OCI-M1 (cell line): Measurements from ENCODE around the gene DHDH.
"Not testable (repeated sequence)": the region's sequence is repeated elsewhere in the genome, so short reads cannot be mapped to it uniquely, and the experiment has no call there.

ENCODE experiments used
- DNase-seq: peaks from one replicate; lab custom pipeline; 2025; lab: John Stamatoyannopoulos, UW

The DHDH gene

DNA sequence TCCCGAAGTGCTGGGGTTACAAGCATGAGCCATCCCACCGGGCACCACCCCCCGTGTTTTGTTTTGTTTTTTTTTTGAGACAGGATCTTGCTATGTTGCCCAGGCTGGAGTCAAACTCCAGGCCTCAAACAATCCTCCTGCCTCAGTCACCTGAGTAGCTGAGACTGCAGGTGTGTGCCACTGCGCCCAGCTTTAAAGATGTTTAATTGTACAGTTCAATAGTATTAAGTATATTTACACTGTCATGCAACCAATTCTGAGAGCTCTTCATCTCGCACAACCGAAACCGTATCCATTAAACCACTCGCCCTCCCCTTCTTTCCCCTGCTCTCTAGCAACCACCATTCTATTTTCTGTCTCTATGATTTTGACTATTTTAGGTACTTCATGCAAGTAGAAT, 17.7 kb upstream of the DHDH start:
- no peak for DNase-seq

DNA sequence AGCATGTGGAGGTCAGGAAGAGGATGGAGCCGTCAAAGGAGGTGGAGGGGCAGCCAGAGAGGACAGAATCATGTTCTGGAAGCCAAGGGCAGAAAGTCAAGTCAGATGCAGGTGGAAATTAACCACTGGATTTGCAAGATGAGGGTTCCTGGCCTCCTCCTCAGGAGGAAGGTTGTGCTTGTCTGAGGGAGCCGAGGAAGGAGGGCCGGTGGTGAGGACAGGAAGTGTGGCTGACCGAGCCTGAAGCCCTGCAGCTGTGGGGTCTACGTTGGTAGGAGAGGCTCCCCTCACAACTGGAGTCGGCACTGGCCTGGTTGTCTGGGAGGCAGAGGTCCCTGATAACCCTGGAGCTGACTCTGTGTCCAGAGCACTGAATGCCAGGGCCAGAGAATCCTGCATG, 15.4 kb upstream of the DHDH start:
- no peak for DNase-seq

DNA sequence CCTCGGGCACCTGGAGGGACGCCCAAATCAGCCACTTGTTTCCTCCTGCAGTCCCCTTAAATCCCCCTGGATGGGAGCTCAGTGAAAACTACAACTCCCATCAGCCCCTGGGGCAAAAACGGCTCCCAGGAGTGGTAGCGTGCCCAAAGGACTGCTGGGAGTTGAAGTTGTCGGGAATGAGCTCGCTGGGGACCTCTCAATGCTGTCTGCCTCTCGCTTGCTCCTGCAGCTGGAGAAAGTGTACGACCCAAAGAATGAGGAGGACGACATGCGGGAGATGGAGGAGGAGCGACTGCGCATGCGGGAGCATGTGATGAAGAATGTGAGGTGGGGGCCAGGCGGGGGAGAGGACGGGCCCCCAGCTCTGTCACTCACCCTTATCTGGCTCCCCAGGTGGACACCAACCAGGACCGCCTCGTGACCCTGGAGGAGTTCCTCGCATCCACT, 14.7 kb upstream of the DHDH start:
- DNase-seq = peak; percentile 8

DNA sequence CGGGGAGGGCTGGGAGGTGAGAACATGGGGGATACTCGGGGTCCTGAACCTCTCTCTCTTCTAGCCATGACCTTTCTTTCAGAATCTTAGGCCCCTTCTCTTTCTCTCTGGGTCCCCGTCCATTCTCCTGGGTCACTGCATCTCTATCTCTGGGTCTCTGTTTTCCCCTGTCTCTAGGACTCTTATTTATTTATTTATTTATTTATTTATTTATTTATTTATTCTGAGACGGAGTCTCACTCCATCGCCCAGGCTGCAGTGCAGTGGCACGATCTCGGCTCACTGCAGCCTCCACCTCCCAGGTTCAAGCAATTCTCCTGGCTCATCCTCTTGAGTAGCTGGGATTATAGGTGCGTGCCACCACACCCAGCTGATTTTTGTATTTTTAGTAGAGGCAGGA, 14.2 kb upstream of the DHDH start:
- DNase-seq = not testable (repeated sequence)

DNA sequence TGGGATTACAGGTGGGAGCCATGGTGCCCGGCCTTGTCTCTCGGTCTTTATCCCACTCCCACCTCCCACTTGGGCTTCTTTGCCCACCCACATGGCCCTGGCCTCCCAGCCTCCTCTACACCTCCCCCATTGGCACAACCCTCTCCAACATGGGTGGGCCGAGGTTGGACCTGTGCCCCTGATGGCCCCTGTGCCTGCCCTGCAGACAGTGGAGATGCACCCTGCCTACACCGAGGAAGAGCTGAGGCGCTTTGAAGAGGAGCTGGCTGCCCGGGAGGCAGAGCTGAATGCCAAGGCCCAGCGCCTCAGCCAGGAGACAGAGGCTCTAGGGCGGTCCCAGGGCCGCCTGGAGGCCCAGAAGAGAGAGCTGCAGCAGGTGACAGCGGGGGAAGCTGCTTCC, 12.6 kb upstream of the DHDH start:
- no peak for DNase-seq

DNA sequence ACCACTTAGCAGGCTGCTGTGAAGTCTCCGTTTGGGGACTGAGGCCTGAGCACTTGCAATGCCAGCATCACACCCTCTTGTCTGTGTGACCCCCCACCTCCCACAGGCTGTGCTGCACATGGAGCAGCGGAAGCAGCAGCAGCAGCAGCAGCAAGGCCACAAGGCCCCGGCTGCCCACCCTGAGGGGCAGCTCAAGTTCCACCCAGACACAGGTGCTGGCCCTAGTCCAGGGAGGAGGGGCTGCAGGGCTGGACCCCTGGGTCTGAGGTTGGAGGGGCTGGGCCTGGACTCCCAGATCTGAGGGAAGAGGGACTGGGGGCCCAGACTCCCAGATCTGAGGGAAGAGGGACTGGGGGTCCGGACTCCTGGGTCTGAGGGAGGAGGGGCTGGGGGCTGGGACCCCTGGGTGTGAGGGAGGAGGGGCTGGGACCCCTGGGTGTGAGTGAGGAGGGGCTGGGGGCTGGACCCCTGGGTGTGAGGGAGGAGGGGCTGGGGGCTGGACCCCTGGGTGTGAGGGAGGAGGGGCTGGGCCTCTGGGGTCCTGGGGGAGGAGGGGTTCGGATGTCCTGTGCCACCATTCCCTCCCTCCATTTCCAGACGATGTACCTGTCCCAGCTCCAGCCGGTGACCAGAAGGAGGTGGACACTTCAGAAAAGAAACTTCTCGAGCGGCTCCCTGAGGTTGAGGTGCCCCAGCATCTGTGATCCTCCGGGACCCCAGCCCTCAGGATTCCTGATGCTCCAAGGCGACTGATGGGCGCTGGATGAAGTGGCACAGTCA, 11.6 kb upstream of the DHDH start:
- DNase-seq = no peak

DNA sequence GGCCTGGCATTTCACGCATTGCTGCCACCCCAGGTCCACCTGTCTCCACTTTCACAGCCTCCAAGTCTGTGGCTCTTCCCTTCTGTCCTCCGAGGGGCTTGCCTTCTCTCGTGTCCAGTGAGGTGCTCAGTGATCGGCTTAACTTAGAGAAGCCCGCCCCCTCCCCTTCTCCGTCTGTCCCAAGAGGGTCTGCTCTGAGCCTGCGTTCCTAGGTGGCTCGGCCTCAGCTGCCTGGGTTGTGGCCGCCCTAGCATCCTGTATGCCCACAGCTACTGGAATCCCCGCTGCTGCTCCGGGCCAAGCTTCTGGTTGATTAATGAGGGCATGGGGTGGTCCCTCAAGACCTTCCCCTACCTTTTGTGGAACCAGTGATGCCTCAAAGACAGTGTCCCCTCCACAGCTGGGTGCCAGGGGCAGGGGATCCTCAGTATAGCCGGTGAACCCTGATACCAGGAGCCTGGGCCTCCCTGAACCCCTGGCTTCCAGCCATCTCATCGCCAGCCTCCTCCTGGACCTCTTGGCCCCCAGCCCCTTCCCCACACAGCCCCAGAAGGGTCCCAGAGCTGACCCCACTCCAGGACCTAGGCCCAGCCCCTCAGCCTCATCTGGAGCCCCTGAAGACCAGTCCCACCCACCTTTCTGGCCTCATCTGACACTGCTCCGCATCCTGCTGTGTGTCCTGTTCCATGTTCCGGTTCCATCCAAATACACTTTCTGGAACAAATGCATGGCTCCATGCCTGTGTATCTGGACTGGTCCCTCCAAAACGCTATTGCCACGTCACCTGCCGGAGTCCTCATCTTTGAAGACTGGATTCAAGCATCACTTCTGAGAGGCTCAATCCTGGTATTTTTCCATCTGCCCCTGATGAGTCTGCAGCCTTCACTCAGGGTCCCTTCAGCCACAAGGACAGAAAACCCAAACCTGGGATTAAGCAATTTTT, 10.7 kb upstream of the DHDH start:
- DNase-seq = no peak

DNA sequence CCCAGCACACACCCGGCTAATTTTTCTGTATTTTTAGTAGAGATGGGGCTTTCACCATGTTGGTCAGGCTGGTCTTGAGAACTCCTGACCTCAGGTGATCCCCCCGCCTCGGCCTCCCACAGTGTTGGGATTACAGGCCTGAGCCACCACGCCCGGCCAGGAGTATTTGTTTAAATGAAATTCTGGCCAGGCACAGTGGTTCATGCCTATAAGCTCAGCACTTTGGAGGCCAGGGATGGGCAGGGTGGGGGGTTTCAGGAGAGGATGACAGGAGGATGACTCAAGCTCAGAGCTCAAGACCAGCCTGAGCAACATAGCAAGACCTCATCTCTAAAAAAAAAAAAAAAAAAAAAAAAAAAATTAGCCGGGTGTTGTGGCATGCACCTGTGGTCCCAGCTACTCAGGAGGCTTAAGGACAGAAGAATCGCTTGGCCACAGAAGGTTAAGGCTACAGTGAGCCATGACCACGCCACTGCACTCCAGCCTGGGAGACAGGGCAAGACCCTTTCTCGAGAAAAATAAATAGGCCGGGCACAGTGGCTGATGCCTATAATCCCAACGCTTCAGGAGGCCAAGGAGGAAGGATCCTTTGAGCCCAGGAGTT, 8.2 kb upstream of the DHDH start:
- DNase-seq = no peak

DNA sequence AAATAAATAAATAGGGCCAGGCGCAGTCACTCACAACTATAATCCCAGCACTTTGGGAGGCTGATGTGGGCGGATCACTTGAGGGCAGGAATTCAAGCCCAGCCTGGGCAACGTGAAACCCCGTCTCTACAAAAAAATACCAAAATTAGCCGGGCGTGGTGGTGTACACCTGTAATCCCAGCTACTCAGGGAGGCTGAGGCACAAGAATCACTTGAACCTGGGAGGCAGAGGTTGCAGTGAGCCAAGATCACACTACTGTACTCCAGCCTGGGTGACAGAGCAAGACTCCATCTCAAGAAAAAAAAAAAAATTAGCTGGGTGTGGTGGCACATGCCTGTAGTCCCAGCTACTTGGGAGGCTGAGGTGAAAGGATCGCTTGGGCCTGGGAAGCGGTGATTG, 7.6 kb upstream of the DHDH start:
- not testable (repeated sequence) for DNase-seq

DNA sequence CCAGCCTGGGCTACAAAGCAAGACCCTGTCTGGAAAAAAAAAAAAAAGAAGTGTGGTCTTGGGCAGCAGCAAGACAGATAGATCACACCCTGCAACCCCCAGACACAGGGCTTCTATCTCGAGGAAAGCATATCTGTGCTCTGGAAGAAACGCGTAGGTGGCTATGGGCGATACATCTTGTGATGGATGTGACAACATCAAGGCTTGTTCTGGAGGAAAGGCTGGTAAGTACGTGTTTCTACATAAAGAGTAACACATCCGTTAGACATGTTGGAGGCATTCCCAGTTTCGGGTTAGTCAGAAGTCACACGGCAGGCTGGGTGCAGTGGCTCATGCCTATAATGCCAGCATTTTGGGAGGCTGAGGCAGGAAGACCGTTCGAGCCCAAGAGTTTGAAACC, 6.6 kb upstream of the DHDH start:
- DNase-seq = peak; percentile 62

DNA sequence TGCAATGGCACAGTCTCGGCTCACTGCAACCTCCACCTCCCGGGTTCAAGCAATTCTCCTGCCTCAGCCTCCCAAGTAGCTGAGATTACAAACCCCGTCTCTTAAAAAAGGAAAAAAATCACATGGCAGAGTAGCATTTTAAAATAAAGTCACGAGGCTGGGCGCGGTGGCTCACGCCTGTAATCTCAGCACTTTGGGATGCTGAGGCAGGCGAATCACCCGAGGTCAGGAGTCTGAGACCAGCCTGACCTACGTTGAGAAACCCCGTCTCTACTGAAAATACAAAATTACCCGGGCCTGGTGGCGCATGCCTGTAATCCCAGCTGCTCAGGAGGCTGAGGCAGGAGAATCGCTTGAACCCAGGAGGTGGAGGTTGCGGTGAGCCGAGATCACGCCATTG, 5.8 kb upstream of the DHDH start:
- not testable (repeated sequence) for DNase-seq

DNA sequence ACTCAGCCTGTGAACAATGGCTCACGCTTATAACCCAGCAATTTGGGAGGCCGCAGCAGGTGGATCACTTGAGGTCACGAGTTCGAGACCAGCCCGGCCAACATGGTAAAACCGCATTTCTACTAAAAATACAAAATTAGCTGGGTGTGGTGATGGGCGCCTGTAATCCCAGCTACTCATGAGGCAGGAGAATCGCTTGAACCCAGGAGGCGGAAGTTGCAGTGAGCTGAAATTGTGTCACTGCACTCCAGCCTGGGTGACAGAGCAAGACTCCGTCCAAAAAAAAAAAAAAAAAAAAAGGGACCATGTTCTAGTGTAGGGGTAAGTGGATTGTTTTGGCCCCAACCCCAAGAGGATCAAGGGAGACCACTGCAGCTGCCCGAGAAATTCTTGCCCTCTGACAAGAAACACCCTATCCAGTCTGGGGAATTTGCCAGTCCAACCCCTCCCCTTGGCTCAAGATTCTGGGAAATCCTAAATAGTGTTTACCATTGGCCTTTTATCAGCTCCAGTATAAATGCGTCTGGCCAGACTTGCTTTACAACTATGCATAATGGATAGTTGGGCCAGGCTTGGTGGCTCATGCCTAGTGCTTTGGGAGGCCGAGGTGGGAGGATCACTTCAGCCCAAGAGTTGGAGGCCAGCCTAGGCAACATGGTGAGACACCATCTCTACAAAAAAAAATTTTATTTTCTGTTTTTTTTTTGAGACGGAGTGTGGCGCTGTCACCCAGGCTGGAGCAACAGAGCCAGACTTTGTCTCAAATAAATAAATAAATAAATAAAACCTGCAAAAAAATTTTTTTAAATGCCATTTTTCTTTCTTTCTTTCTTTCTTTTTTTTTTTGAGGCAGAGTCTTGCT, 5.1 kb upstream of the DHDH start:
- DNase-seq = no peak

DNA sequence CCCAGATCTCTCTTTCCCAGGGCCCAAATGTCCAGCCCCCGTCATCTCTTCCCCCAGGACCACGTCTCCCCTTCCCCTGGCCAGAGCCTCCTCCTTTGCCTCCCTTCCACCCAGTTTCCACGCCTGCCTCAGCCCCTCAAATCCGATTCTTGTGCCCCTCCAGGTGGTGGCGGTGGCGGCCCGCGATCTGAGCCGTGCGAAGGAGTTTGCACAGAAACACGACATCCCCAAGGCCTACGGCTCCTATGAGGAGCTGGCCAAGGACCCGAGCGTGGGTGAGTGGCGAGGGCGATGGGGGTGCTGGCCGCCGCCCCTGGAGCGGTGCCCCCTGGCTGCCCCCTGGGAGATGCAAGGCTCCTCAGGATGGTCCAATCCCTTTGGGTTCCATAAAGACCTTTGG, 1.3 kb downstream of the DHDH start:
- no peak for DNase-seq

DNA sequence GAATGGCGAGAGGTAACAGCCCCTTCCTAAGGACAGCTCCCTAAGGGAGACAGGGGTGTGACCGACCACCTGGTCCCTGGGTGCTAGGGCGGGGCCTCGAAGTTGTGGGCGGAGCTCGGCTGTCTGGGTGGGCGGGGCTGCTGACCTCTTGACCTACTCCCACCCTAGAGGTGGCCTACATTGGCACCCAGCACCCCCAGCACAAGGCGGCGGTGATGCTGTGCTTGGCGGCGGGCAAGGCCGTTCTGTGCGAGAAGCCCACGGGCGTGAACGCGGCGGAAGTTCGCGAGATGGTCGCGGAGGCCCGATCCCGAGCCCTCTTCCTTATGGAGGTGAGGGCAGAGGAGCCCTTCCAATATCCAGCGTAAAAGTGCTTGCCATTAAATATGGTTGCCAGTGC, 2.4 kb downstream of the DHDH start:
- no peak for DNase-seq

DNA sequence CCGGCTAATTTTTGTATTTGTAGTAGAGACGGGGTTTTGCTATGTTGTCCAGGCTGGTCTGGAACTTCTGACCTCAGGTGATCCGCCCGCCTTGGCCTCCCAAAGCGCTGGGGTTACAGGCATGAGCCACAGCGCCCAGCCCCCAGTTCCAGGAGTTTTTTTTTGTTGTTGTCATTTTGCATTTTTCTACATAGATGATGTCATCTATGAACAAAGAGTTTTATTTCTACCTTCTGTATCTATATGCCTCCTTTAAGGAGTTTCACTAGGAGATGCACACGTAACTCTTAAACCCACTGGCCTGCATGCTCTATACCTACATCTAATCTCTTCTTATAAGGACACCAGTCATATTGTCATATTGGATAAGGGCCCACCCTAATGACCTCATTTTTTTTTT, 4.8 kb downstream of the DHDH start:
- no peak for DNase-seq

DNA sequence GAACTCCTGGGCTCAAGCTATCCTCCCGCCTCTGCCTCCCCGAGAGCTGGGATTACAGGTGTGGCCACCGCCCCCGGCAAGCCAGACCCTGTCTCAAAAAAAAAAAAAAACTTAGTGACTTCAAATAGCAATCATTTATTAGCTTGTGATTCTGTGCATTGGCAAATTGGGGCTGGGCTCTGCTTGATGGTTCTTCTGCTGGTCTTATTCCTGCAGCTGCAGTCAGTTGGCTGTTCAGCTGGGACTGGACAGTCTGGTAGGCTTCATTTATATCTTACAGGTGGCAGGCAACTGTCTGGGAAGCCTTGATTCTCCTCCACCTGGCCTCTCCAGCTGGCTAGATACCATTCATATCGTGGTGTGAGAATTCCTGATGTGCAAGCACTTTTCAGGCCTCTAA, 7.4 kb downstream of the DHDH start:
- no peak for DNase-seq

DNA sequence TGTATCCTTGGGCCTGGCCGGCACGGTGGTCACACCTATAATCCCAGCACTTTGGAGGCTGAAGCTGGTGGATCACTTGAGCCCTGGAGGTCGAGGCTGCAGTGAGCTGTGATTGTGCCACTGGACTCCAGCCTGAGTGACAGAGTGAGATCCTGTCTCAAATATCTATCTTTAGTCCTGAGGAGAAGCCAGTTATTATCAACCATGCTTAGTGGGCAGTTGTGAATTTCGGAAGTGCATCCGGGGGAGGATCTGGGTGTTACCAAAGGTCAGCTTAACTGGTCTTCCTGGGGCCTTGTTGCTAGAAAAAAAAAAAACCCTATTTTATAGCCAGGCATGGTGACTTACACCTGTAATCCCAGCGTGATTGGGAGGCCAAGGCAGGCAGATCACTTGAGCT, 9.6 kb downstream of the DHDH start:
- no peak for DNase-seq

DNA sequence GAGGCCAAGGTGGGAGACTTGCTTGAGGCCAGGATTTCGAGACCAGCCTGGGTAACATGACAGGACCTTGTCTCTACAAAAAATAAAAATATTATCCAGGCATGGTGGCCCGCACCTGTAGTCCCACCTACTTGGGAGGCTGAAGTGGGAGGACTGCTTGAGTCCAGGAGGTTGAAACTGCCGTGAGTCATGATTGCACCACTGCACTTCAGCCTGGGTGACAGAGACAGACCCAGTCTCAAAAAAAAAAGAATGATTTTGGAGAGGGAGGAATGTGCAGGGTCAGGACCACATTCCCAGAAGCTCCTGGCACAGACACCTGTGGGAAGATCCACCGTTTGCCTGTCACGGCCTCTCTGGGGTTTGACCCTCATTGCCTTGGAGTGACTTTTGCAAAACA, 11.9 kb downstream of the DHDH start:
- no peak for DNase-seq

DNA sequence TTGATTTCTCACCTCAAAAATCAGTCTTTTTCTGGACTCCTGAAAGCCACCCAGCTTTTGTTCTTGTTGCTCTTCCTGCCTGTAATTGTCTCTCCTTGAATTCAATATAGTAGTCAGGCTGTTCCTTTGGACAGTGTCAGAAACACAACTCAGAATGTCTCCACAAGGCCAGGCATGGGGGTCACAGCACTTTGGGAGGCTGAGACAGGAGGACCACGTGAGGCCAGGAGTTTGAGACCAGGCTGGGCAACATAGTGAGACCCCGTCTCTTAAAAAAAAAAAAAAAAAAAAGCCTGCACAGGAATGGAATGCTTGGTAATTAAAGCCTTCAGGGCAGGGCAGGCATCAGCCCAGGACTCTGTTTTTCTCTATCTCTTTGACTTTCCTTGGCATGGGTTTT, 12.3 kb downstream of the DHDH start:
- DNase-seq = no peak

DNA sequence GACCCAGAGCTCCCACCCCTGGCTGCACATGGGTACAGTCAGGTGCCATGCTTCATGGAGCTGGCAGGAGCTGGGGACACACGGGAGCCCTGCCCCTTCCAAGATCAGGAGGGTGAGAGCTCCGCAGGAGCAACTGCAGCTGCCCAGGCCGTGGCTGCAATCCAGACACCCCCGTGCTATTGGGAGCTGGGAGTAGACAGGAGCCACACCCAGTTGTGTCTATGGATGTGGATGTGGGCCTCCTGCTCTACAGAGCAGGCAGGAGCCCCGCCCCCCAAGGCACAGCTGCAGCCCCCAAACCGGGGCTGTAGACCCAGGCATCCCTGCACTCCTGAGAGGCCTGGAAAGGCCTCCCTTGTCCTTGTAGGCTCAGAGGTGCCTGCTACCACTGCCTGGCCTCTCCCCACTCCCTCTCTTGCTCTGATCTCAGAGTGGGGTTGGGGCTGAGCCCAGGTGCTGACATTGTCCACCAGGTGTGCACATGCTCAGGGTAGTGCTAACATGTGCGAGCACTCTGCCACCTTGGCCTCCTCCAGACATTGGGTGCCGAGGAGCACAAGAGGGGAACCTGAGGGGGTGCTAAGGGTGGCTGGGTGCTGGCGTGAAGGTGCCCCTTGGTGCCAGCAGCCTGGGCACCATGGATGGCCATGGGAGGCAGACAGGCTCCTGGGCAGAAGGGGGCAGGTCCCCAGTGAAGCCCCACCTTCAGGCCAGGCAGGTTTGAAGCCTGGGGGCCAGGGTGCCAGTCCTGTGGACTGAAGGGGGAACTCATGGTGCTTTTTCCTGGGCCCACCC, 13.2 kb downstream of the DHDH start:
- no peak for DNase-seq

DNA sequence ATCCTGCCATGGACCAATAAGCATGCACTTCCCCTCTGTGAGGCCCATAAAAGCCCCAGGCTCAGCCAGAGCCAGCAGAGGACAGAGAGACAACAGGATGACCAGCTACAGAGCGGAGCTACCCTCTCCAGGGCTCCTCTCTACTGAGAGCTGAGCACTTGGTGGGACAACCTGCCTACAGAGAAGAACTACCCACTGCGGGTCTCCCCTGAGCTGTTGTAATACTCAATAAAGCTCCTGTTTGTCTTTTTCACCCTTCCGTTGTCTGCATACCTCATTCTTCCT, 13.7 kb downstream of the DHDH start:
- peak; percentile 29 for DNase-seq
